MV-4-11 (cell line): Measurements from ENCODE around the gene DONSON.

Source experiments
- DNase-seq: peaks from one replicate; lab custom pipeline; 2025; lab: John Stamatoyannopoulos, UW

The DONSON gene

GRCh38 chr21:33541756-33542639 is 46.5 kb downstream of the DONSON start, which contains the start of gene GART:
Gene GART (minus strand): TSS chr21:33542117. CDS start chr21:33539315, 2,802 bp downstream.
- DNase-seq, result peak; percentile 72

DNA sequence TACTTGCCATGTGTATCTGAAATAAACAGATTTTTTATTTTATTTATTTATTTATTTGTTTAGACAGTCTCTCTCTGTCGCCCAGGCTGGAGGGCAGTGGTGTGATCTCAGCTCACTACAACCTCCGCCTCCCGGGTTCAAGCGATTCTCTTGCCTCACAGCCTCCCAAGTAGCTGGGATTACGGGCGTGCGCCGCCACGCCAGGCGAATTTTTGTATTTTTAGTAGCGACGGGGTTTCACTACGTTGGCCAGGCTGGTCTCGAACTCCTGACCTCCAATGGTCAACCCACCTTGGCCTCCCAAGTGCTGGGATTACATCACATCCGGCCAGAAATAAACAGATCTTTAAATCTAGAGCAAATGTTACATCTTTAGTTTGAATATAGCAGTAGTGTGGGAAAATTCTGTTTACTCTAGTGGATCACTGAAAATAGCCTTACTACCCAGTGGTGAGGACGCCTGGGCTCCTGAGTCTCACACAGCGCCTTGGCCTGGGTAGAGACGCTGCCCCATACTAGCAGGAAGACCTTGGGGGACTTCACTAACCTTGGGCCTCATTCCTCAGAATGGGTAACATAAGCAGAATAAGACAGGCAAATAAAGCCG is 47.3 kb downstream of the DONSON start:
- DNase-seq, result no peak

DNA sequence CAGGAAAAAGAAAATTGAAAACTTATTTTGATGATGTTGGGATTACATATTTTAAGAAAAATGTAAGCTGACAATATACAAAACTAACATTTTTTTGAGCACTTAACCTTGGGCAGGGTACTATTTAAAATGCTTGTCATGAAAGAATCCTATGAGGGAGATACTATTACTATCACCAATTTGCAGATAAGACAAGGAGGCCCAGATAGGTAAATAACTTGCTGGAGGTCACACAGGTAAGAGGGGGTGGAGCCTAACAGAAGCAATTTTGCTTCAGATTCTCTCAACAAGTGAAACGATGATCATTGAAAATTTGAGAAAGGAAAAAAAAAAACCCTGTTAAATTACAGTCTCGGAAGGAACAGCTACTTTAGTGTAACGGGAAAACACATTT is 47.8 kb downstream of the DONSON start:
- no peak for DNase-seq

- no peak for DNase-seq
These were observed 48.9 kb downstream of the DONSON start for GRCh38 chr21:33539616-33540015.

GRCh38 chr21:33537212-33537611 is 51.3 kb downstream of the DONSON start:
- no peak for DNase-seq

- no peak for DNase-seq
These were observed 57.5 kb downstream of the DONSON start for GRCh38 chr21:33531007-33531406.
